ENCODE measurements around the gene FSTL4.

FSTL4 gene

DNA sequence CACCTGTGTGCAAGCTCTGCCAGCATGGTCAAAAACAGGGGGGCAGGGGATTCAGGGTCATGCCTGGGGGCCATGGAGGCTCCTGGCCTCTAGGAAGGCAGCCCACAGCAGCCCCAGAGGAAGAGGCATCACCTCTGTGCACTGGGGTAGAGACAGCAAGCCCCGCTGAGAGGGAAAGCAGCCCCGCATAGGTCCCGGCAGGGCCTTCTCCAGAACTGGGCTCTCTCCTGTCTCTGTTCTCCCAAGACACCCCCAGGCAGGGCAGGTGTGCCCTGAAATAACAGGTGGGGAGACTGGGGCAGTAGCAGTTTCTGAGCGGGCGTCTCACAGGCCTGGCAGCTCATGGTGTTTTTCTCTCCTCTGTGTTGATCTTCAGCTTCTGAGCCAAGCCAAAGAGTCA, 281.4 kb downstream of the FSTL4 start:
- no peaks in the 10 kb centered on the region for H3K27me3 ChIP-seq (ENCODE audit: insufficient read depth, poor library complexity, severe bottlenecking)
- no peaks in the 10 kb centered on the region for H3K4me1 ChIP-seq (ENCODE audit: insufficient read depth, poor library complexity, severe bottlenecking)
- no peaks in the 10 kb centered on the region for H3K9me3 ChIP-seq (ENCODE audit: severe bottlenecking)
- DNase-seq (ENCODE audit: low spot score) (no peak), ATAC-seq (ENCODE audit: low read depth) (no peak)
- TF ChIP-seq, protein P1, sequence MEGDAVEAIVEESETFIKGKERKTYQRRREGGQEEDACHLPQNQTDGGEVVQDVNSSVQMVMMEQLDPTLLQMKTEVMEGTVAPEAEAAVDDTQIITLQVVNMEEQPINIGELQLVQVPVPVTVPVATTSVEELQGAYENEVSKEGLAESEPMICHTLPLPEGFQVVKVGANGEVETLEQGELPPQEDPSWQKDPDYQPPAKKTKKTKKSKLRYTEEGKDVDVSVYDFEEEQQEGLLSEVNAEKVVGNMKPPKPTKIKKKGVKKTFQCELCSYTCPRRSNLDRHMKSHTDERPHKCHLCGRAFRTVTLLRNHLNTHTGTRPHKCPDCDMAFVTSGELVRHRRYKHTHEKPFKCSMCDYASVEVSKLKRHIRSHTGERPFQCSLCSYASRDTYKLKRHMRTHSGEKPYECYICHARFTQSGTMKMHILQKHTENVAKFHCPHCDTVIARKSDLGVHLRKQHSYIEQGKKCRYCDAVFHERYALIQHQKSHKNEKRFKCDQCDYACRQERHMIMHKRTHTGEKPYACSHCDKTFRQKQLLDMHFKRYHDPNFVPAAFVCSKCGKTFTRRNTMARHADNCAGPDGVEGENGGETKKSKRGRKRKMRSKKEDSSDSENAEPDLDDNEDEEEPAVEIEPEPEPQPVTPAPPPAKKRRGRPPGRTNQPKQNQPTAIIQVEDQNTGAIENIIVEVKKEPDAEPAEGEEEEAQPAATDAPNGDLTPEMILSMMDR (IDR thresholded peaks at IDR 0.05; ENCODE audit: poor library complexity, severe bottlenecking) = no peak
- H3K27ac ChIP-seq (ENCODE audit: poor library complexity, severe bottlenecking) = no peak overlapping the region
- H3K4me3 ChIP-seq (ENCODE audit: severe bottlenecking) = no peak overlapping the region
- H3K36me3 ChIP-seq (ENCODE audit: low read depth) = no peaks in the 10 kb centered on the region

GRCh38 chr5:133328800-133329199, 283.5 kb downstream of the FSTL4 start:
- Histone ChIP-seq H3K27ac (ENCODE audit: poor library complexity, severe bottlenecking) (no peak overlapping the region), H3K36me3 (ENCODE audit: low read depth) (no peaks in the 10 kb centered on the region), H3K27me3 (ENCODE audit: insufficient read depth, poor library complexity, severe bottlenecking) (no peaks in the 10 kb centered on the region)

GRCh38 chr5:133327946-133328401, 284.4 kb downstream of the FSTL4 start:
- Histone ChIP-seq H3K4me1 (ENCODE audit: insufficient read depth, poor library complexity, severe bottlenecking) (no peaks in the 10 kb centered on the region), H3K4me3 (ENCODE audit: severe bottlenecking) (no peak overlapping the region), H3K27me3 (ENCODE audit: insufficient read depth, poor library complexity, severe bottlenecking) (no peaks in the 10 kb centered on the region), H3K27ac (ENCODE audit: poor library complexity, severe bottlenecking) (no peak overlapping the region), H3K36me3 (ENCODE audit: low read depth) (no peaks in the 10 kb centered on the region), H3K9me3 (ENCODE audit: severe bottlenecking) (no peaks in the 10 kb centered on the region)
- DNase-seq (ENCODE audit: low spot score) (no peak), ATAC-seq (ENCODE audit: low read depth) (no peak)
- TF ChIP-seq, protein P1 (IDR thresholded peaks at IDR 0.05; ENCODE audit: poor library complexity, severe bottlenecking) = no peak

More at GRCh38 chr5:133328800-133329199, 283.5 kb downstream of the FSTL4 start:
- DNase-seq (ENCODE audit: low spot score) (no peak), ATAC-seq (ENCODE audit: low read depth) (no peak)
- TF ChIP-seq, protein P1 (IDR thresholded peaks at IDR 0.05; ENCODE audit: poor library complexity, severe bottlenecking) = no peak
- Histone ChIP-seq H3K9me3 (ENCODE audit: severe bottlenecking) (no peaks in the 10 kb centered on the region), H3K4me1 (ENCODE audit: insufficient read depth, poor library complexity, severe bottlenecking) (no peaks in the 10 kb centered on the region), H3K4me3 (ENCODE audit: severe bottlenecking) (no peak overlapping the region)

DNA sequence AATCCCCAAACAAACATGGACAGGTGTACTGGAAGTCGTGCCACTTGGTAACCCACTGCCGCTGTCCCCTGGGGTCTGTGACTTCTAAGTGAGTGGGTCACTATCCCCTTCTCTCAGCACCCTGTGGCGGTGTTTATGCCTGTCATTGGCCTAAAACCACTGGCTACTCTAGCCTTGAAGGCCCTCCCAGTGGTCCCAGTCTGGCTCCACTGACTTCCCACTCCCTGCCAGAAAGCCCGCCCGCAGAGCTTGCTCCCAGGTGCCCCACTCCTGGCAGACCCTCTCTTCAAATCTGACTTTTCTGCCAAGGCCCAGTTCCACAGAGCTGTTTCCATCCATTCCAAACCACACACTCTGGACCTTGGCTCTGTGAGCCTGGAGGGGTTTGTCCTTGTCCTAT, 286.0 kb downstream of the FSTL4 start:
- Histone ChIP-seq H3K27me3 (ENCODE audit: insufficient read depth, poor library complexity, severe bottlenecking) (no peaks in the 10 kb centered on the region), H3K4me3 (ENCODE audit: severe bottlenecking) (no peak overlapping the region), H3K27ac (ENCODE audit: poor library complexity, severe bottlenecking) (no peak overlapping the region), H3K4me1 (ENCODE audit: insufficient read depth, poor library complexity, severe bottlenecking) (no peaks in the 10 kb centered on the region), H3K36me3 (ENCODE audit: low read depth) (no peaks in the 10 kb centered on the region), H3K9me3 (ENCODE audit: severe bottlenecking) (no peaks in the 10 kb centered on the region)
- ATAC-seq (ENCODE audit: low read depth) (no peak), DNase-seq (ENCODE audit: low spot score) (no peak)
- TF ChIP-seq, protein P1 (IDR thresholded peaks at IDR 0.05; ENCODE audit: poor library complexity, severe bottlenecking) = no peak

GRCh38 chr5:133325864-133326263, 286.5 kb downstream of the FSTL4 start:
- H3K27ac ChIP-seq (ENCODE audit: poor library complexity, severe bottlenecking) = no peak overlapping the region
- H3K9me3 ChIP-seq (ENCODE audit: severe bottlenecking) = no peaks in the 10 kb centered on the region
- ATAC-seq (ENCODE audit: low read depth) (no peak), DNase-seq (ENCODE audit: low spot score) (no peak)
- no peaks in the 10 kb centered on the region for H3K27me3 ChIP-seq (ENCODE audit: insufficient read depth, poor library complexity, severe bottlenecking)
- TF ChIP-seq, protein P1 (IDR thresholded peaks at IDR 0.05; ENCODE audit: poor library complexity, severe bottlenecking) = no peak
- H3K4me3 ChIP-seq (ENCODE audit: severe bottlenecking) = no peak overlapping the region
- H3K36me3 ChIP-seq (ENCODE audit: low read depth) = no peaks in the 10 kb centered on the region
- H3K4me1 ChIP-seq (ENCODE audit: insufficient read depth, poor library complexity, severe bottlenecking) = no peaks in the 10 kb centered on the region

Measured in RWPE2 (cell line).